Ascending aorta (tissue), 2 donors: ENCODE data around the gene RPL37. TPM values are rescaled to one million over a fixed set of nuclear protein-coding genes. Genes with fewer than 3 reads are reported as not detected.

Experiments
- DNase-seq, 2 donors: peaks; one replicate each; pipeline ENCODE4 v3.0.0-alpha.2; 2019; ENCODE audit warnings: low spot score in 2 of 2
- H3K27ac ChIP-seq, 2 donors: fragments of 200-600 bp; sonication (generic); one replicate each; pipeline ENCODE4 v1.5.1; 2016 to 2017; ENCODE audit warnings: mild to moderate bottlenecking in 1 of 2
- H3K27me3 ChIP-seq: fragments of 200-600 bp; sonication (generic); one replicate; pipeline ENCODE4 v1.5.1; 2017
- H3K36me3 ChIP-seq, 2 donors: fragments of 200-600 bp; sonication (generic); one replicate each; pipeline ENCODE4 v1.5.1; 2016
- H3K4me1 ChIP-seq, 2 donors: fragments of 200-600 bp; sonication (generic); one replicate each; pipeline ENCODE4 v1.5.1; 2016 to 2017; ENCODE audit warnings: mild to moderate bottlenecking in 1 of 2
- H3K4me3 ChIP-seq, 2 donors: fragments of 200-600 bp; sonication (generic); one replicate each; pipeline ENCODE4 v1.5.1; 2016 to 2017; ENCODE audit warnings: mild to moderate bottlenecking in 1 of 2
- H3K9me3 ChIP-seq, 2 donors: fragments of 200-600 bp; sonication (generic); one replicate each; pipeline ENCODE4 v1.5.1; 2016
- intact Hi-C: fragments of 100-400 bp; cut with DNase I; formaldehyde crosslinking; loops from one replicate; pipeline ENCODE4 v1.15.1; 2023
- total RNA-seq: library from RNA; depleted of rRNA; stranded (reverse); fragments of >200 nt; gene quantifications from one replicate; pipeline ENCODE4 v1.1.0, GENCODE V29; 2016
- TF ChIP-seq, protein P1 (sequence below), 3 experiments: fragments of 200-600 bp in 2 of 3; fragments of 450-650 bp in 1 of 3; sonication (generic) in 2 of 3; IDR thresholded peaks; one replicate each; pipeline ENCODE4 v1.5.1; 2016 to 2019; ENCODE audit warnings: antibody characterized with exemption in 3 of 3, mild to moderate bottlenecking in 1 of 3, moderate library complexity in 1 of 3

Gene RPL37
- total RNA-seq, 1 donor from 2014 or later, result 22.1 TPM

DNA sequence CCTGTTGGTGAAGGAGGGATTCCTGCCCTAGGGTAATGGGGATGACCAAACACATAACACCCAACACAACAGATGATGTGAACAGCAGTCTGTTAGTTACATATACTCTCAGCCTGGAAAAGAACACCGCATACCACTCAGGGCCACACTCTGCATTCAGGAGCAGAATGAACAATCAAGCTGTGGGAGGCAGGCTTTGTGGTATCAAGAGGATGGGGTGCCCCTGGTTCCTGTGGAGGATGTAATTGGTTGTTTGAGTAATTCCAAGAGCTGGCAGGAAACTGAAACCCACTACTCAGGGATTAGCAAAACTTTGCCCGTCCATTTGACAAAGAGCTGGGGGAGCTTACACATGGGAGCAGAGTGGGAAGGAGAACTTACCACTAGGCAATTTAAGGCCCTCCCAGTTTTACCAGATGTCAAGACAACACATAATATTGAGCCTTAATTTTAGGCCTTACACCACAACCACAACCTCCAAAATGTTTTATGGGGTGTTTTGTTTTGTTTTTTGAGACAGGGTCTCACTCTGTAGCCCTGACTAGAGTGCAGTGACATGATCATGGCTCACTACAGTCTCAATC lies 21.2 kb downstream of the RPL37 start:
- H3K36me3 ChIP-seq, result no peaks in the 10 kb centered on the region
- intact Hi-C loops, result no loop called here
- TF ChIP-seq, protein P1, sequence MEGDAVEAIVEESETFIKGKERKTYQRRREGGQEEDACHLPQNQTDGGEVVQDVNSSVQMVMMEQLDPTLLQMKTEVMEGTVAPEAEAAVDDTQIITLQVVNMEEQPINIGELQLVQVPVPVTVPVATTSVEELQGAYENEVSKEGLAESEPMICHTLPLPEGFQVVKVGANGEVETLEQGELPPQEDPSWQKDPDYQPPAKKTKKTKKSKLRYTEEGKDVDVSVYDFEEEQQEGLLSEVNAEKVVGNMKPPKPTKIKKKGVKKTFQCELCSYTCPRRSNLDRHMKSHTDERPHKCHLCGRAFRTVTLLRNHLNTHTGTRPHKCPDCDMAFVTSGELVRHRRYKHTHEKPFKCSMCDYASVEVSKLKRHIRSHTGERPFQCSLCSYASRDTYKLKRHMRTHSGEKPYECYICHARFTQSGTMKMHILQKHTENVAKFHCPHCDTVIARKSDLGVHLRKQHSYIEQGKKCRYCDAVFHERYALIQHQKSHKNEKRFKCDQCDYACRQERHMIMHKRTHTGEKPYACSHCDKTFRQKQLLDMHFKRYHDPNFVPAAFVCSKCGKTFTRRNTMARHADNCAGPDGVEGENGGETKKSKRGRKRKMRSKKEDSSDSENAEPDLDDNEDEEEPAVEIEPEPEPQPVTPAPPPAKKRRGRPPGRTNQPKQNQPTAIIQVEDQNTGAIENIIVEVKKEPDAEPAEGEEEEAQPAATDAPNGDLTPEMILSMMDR (IDR thresholded peaks at IDR 0.05), result no peak
- H3K4me1 ChIP-seq, result no peaks in the 10 kb centered on the region
- DNase-seq, result no peak
- H3K9me3 ChIP-seq, result no peaks in the 10 kb centered on the region
- H3K4me3 ChIP-seq, result no peak overlapping the region
- no peaks in the 10 kb centered on the region for H3K27me3 ChIP-seq
- H3K27ac ChIP-seq, result no peak overlapping the region

DNA sequence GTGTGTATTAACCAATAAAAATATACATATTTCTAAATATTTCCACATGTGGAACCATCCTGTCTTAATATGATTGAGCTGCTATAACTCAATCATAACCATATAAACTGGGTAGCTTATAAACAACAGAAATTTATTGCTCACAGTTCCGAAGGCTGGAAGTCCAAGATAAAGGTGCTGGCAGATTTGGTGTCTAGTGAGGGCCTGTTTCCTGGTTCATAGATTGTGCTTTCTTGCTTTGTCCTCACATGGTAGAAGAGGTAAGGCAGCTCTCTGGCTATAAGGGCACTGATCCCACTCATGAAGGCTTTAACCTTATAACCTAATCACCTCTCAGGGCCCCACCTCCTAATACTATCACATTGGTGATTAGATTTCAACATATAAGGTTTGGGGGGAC lies 22.9 kb downstream of the RPL37 start:
- Histone ChIP-seq H3K9me3 (no peaks in the 10 kb centered on the region), H3K27me3 (no peaks in the 10 kb centered on the region), H3K4me3 (no peak overlapping the region), H3K4me1 (no peaks in the 10 kb centered on the region), H3K27ac (no peak overlapping the region), H3K36me3 (no peaks in the 10 kb centered on the region)
- no peak for DNase-seq
- TF ChIP-seq, protein P1 (IDR thresholded peaks at IDR 0.05), result no peak
- intact Hi-C loops, result no loop called here

DNA sequence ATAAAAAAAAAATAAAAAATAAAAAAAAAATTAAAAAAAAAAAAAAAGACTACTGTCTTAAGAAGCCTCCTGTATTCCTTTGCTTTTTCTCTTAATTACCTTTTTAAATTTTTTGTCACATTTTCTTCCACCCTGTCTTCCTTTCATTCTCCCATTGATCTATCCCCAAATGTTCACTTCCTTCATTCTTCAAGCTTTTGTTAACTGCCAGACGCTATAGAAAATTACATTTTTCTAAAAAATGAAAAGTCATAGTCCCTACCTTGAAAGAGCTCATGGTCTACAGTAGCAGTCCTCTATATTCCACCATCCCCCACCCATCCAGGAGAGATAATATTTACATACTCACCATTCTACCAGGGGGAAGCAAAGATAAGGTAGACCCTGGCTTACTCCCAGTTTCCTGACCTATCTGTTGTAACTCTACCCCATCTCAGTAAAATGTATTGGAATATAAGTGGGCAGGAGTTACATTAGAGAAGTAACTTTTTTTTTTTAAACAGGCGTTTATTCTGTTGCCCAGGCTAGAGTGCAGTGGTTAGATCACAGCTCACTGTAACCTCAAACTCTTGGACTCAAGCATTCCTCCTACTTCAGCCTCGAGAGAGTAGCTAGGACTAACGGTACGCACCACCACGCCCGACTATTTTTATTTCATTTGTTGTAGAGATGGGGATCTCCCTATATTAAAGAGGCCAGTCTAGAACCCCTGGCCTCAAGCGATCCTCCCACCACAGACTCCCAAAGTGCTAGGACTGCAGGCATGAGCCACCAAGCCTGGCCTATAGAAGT lies 33.1 kb downstream of the RPL37 start:
- Histone ChIP-seq H3K36me3 (no peaks in the 10 kb centered on the region), H3K4me1 (peaks cover 6 to 9% of the 10 kb centered on the region in 2 donors), H3K4me3 (no peak overlapping the region), H3K9me3 (no peaks in the 10 kb centered on the region), H3K27me3 (no peaks in the 10 kb centered on the region), H3K27ac (no peak overlapping the region)
- DNase-seq, result no peak
- intact Hi-C loops, result no loop called here
- TF ChIP-seq, protein P1 (IDR thresholded peaks at IDR 0.05), result no peak

DNA sequence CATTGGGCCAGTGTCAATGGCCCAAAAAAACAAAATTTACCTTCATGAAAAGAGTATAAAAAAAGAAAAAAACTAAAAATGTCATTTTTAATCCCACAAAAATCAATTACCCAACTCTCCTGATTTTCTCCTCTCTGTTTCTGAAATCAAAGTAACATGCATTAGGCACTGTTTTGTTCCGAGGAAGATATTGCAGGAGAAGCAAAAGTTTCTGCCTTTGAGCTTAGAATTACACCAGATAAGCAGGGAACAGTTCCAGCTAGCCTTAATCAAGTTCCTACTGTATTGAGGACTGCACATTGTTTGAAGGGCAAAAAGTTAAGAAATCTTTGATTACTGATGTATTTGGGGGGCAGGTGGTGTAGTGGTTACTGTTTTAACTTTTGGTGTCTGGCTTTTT lies 35.8 kb downstream of the RPL37 start:
- Histone ChIP-seq H3K27me3 (no peaks in the 10 kb centered on the region), H3K9me3 (no peaks in the 10 kb centered on the region), H3K36me3 (no peaks in the 10 kb centered on the region), H3K4me3 (peak overlapping the region; percentile 98 to 99), H3K27ac (peak overlapping the region; percentile 88 to 95), H3K4me1 (peaks cover 9 to 12% of the 10 kb centered on the region in 2 donors)
- intact Hi-C loops, result no loop called here
- no peak for DNase-seq
- TF ChIP-seq, protein P1 (IDR thresholded peaks at IDR 0.05), result no peak

DNA sequence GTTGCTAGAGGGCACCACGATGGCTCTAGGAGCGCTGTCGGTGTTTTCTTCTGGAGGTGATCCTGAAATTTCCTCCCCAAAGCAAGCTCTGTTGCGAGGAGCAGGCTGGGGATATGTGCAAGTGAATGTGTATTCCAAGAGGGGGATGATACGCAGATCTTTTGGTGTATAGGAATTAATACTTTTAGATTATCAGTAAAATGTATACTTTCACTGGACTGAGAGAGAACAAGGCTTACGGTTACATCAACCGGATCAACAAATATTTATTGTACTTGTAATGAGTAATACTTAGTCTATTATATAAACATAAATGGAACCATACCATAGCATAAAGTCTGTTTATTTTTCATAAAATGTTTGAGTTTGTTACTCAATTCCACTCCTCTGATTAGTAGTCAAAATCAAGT lies 36.2 kb downstream of the RPL37 start:
- intact Hi-C loops, result loop anchor here (1.0 kb wide), 2 partner anchors 36 to 44 kb away; partner anchors contain the start of genes RPL37 and TTC33
- H3K27me3 ChIP-seq, result no peaks in the 10 kb centered on the region
- H3K9me3 ChIP-seq, result no peaks in the 10 kb centered on the region
- peaks cover 9 to 12% of the 10 kb centered on the region in 2 donors for H3K4me1 ChIP-seq
- peak overlapping the region; percentile 88 to 95 for H3K27ac ChIP-seq
- H3K36me3 ChIP-seq, result no peaks in the 10 kb centered on the region
- DNase-seq, result no peak
- H3K4me3 ChIP-seq, result peak overlapping the region; percentile 98 to 99
- TF ChIP-seq, protein P1 (IDR thresholded peaks at IDR 0.05), result peak in 1 of 3 experiments; percentile 1
